AG09309 (cell line): ENCODE data around the gene CD2AP.

ENCODE experiments used
- DNase-seq: peaks from one replicate; pipeline ENCODE4 v3.0.0-alpha.2; 2010; ENCODE audit warnings: low read depth
- H3K4me3 ChIP-seq: 2 replicates; pipeline ENCODE4 v1.5.1; 2011; ENCODE audit warnings: mild to moderate bottlenecking, low read depth, low read length, moderate library complexity; ENCODE audit not compliant: control insufficient read depth
- TF ChIP-seq, protein P1 (sequence below): IDR thresholded peaks from 2 replicates; pipeline ENCODE4 v1.5.1; 2011; ENCODE audit warnings: mild to moderate bottlenecking, low read depth, low read length, inconsistent platforms; ENCODE audit not compliant: insufficient read depth, control insufficient read depth; ENCODE audit errors: missing control alignments

Gene CD2AP

DNA sequence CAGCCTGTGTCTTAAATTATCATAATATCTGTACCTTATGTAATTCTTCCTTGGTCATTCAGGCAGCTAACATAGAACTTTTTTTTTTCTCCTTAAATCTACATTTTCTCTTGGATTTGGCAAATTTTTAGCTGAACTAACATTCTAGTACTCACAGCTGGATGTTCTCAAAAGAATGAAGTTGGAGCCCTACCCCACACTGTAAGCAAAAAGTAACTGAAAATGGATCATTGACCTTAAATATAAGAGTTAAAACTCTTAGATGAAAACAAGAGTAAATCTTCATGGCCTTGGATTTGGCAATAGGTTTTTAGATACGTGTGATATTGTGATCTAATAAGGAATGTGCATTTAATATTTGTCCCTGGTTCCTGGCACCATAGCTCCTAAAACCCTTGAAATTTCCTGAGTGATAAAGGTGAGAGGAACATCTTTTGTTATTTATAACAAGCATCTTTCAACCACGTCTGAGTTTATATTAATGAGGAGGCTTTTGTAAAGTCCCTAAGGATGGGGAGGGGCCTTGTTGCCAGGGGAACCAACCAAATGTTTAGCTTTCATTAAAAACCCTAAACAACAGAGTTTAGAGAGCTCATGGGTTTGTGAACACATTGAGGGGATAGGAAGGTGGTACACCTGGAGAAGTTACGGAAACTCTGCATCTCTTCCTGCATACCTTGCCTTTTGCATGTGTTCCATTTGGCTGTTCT lies 114.7 kb downstream of the CD2AP start:
- DNase-seq: no peak
- H3K4me3 ChIP-seq: no peak overlapping the region
- TF ChIP-seq, protein P1, sequence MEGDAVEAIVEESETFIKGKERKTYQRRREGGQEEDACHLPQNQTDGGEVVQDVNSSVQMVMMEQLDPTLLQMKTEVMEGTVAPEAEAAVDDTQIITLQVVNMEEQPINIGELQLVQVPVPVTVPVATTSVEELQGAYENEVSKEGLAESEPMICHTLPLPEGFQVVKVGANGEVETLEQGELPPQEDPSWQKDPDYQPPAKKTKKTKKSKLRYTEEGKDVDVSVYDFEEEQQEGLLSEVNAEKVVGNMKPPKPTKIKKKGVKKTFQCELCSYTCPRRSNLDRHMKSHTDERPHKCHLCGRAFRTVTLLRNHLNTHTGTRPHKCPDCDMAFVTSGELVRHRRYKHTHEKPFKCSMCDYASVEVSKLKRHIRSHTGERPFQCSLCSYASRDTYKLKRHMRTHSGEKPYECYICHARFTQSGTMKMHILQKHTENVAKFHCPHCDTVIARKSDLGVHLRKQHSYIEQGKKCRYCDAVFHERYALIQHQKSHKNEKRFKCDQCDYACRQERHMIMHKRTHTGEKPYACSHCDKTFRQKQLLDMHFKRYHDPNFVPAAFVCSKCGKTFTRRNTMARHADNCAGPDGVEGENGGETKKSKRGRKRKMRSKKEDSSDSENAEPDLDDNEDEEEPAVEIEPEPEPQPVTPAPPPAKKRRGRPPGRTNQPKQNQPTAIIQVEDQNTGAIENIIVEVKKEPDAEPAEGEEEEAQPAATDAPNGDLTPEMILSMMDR: no peak

- no peak for DNase-seq
These were observed 116.4 kb downstream of the CD2AP start for GRCh38 chr6:47593979-47594378.

DNA sequence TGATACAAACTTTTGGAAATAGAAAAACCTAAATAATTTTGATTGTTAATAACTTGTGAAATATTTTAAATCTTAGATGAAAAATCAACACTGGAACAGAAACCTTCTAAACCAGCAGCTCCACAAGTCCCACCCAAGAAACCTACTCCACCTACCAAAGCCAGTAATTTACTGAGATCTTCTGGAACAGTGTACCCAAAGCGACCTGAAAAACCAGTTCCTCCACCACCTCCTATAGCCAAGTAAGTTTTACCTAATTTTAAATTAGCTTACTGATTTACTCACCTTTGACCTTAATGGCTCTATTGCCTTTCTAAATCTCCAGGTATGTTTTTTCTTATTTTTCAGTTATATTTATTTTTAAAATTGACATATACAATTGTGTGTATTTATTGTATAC lies 118.2 kb downstream of the CD2AP start:
- TF ChIP-seq, protein P1: no peak
- no peak overlapping the region for H3K4me3 ChIP-seq
- DNase-seq: no peak

More at GRCh38 chr6:47593979-47594378, 116.4 kb downstream of the CD2AP start:
- H3K4me3 ChIP-seq: no peak overlapping the region
- TF ChIP-seq, protein P1: no peak

GRCh38 chr6:47598367-47598766 lies 120.8 kb downstream of the CD2AP start:
- DNase-seq: no peak
- TF ChIP-seq, protein P1: no peak
- no peak overlapping the region for H3K4me3 ChIP-seq

GRCh38 chr6:47599512-47599911 lies 121.9 kb downstream of the CD2AP start:
- H3K4me3 ChIP-seq: no peak overlapping the region
- DNase-seq: no peak
- TF ChIP-seq, protein P1: no peak

DNA sequence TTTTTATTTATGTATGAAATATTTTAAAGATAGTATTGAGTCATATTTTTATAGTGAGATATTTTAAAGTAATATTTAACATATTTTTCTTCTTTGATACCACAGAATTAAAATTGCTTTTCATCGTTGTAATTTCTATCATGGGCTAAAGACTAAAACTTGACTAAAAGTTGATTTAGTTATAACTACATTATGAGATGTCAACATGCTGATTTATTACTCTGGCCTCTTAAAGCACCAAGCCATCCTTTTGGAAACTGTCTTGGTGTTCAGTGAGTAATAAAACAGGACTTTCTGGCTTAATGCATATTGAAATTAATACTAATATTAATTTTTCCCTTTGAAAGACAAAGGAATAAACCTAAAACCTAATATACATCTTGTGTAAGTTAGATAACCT lies 125.6 kb downstream of the CD2AP start:
- H3K4me3 ChIP-seq: no peak overlapping the region
- TF ChIP-seq, protein P1: no peak
- DNase-seq: no peak
